Stromal cell of bone marrow (primary cell): ENCODE measurements around the gene FAM83B.
"Not testable (repeated sequence)": the region's sequence is repeated elsewhere in the genome, so short reads cannot be mapped to it uniquely, and the experiment has no call there.

Experiments used
- DNase-seq: peaks from one replicate; pipeline ENCODE4 v3.0.0-alpha.2; 2012; ENCODE audit warnings: low read depth

Gene FAM83B, protein sequence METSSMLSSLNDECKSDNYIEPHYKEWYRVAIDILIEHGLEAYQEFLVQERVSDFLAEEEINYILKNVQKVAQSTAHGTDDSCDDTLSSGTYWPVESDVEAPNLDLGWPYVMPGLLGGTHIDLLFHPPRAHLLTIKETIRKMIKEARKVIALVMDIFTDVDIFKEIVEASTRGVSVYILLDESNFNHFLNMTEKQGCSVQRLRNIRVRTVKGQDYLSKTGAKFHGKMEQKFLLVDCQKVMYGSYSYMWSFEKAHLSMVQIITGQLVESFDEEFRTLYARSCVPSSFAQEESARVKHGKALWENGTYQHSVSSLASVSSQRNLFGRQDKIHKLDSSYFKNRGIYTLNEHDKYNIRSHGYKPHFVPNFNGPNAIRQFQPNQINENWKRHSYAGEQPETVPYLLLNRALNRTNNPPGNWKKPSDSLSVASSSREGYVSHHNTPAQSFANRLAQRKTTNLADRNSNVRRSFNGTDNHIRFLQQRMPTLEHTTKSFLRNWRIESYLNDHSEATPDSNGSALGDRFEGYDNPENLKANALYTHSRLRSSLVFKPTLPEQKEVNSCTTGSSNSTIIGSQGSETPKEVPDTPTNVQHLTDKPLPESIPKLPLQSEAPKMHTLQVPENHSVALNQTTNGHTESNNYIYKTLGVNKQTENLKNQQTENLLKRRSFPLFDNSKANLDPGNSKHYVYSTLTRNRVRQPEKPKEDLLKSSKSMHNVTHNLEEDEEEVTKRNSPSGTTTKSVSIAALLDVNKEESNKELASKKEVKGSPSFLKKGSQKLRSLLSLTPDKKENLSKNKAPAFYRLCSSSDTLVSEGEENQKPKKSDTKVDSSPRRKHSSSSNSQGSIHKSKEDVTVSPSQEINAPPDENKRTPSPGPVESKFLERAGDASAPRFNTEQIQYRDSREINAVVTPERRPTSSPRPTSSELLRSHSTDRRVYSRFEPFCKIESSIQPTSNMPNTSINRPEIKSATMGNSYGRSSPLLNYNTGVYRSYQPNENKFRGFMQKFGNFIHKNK

DNA sequence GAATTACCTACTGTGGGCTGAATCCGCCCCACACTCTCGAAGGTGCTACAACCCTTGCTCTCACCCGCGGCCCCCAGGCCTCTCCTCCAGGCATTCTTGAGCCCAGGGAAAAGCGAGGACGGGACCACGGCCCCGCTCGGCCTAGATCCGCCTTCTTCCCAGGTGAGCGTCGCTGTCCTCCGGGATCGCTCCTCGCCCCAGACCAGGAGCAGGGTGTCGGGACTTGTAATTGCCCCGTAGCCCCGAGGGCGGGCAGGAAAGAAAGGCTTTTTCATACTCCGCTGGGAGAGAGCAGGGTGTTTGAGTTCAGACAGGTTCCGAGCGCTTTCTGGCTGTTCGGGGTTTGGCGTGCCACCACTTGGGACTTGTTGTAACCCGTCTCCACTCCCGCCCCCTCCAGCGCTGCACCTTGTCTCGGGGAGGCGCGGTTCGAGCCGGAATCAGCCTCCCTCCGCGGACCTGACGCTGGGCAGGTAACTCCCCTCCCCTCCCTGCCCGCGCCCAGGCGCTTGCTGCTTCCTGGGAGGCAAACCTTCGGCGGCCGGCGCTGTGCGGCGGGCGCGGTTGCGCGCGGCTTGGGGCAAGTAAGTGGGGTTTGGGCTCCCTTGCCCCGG is at the start of gene FAM83B:
TSS of gene FAM83B (plus strand) at position 529 of the 614 bp plus-strand sequence. CDS start 23,476 bp downstream, outside the sequence.
- DNase-seq: no peak

DNA sequence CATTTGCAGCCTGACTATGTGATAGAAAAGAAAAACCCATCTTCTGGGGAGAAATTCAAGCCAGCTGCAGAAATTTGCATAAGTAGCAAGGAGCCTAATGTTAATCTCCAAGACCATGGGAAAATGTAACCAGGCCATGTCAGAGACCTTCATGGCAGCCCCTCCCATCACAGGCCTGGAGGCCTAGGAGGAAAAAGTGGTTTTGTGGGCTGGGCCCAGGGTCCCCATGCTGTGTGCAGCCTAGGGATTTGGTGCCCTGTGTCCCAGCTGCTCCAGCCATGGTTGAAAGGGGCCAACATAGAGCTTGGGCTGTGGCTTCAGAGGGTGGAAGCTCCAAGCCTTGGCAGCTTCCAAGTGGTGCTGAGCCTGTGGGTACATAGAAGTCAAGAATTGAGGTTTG is 49.7 kb upstream of the FAM83B start:
- not testable (repeated sequence) for DNase-seq

DNA sequence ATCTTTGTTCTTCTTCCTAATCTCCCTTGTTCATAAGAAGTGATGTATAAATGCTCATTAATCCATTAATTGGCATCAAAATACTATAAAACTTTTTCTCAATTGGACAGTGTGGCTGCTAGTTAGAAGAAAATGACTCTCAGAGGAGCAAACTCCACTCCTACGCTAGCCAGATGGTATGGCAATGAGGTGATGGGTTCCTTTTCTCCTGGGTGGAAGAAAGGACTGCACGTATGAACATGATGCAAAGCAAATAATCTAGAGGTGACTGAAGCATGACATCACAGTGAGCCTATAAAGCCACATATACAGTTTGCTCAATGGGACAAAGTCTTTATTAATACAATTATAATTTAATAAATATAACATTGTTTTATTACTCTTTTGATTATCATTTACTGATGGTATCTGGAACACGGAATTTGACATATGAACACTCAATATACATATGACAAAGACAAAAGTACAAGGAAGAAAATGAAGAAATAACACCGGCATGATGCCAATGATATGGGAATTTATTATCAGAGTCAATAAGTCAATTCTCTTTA is 46.4 kb upstream of the FAM83B start:
- DNase-seq: no peak

DNA sequence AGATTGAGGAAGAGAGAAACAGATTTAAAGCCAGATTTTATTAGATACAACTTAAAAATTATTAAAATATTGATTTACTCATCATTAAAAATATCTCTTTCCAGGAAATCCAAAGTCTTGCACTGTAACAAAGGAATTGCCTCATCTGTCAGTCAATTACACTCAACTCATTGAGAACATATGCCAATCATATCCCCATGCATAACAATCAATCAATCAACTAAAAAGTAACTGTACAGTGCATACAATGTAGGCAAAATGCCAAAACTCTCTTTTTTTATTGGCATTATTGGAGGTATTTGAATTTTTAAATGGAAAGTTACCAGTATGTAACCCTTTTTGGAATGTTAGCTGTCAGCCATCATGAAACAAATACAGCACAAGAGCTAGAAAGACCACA is 45.3 kb upstream of the FAM83B start:
- no peak for DNase-seq

DNA sequence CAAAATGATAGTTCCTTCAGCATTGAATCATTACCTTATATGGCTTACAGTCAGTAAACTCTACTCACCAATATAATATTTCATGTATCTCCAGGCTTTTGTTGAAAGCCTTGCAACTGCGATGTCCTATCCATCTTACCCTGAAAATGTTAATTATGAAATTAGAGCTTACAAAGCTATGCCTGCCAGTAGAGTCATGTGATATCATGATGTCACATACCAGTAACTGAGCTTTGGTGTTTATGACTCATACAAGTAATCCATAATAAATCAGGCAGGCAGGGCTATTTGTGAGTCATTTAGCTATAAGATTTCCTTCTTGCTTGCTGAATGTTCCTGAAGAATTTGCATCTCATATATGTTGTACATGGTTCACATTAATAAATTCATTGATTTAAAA is 44.9 kb upstream of the FAM83B start:
- peak; percentile 72 for DNase-seq

DNA sequence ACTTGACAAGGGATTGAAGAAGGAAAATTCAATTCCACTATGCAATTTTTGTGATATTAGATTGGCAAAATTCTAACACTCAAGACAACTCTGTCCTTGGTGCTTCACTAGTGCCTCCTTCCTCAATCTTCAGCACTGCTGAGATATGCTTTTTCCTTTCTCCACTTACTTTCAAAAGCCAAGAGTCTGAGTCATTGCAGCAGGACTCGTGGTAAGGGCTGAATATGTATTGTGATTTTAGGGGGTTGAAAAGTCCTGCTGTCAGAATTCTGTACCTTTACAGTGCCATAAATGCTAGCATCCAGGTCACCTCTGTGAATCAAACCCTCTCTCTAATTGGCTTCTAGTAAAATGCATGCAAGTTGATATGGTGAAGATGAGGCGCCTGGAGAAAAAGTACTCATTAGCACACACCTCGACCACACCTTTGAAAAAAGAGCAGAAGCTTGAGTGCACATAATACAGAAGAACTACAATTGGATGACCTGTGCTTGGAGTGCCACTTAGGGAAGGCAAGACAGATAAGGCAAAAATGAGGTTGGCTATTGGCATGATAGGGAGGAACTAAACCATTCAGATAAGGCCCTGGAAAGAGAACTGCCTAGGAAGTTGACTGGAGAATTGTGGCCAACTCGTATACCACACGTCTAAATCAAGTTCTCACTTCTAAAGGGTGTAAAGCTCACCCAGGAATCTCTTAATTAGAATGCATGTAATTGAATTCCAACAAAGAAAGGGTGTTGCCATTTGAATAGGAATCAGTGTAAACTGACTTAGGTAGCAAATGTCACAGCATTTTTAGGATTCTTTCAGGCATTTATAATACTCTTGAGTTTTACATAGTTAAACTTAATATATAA is 43.6 kb upstream of the FAM83B start:
- peak; percentile 54 for DNase-seq

DNA sequence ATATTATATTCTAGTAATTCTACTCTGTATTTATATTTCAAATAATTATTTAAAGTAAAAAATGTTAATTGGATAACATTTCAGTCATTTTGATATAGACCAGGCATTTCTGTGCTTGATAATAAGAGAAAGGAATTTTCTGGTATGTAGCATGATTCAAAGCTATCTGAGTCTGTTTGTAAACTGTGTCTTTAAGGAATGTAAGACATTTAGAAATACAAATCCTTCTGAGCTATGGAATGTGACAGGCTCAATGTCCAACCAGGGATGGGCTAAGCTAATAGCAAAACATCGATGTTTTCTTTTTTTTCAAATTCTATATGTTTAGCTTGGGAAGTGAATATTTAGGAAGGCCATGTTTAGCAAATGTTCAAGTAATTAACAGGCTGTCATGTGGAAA is 41.5 kb upstream of the FAM83B start:
- DNase-seq: no peak

DNA sequence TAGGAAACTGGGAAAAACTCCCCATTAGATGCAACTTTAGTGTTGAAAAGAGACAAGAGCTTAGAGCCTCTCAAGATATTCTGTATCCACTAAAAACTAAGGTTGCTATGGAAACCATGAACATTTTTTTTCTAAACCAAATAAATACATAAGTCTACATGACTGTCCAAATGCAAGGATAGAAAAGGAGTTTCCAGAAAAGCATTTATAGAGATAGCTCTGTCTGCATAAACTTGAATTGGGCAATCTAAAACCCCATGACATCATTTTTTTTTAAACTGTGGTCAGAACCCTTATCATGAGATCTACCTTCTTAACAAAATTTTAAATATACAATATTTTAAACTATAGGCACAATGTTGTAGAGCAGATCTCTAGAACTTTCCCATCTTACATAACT is 36.4 kb upstream of the FAM83B start:
- DNase-seq: no peak

DNA sequence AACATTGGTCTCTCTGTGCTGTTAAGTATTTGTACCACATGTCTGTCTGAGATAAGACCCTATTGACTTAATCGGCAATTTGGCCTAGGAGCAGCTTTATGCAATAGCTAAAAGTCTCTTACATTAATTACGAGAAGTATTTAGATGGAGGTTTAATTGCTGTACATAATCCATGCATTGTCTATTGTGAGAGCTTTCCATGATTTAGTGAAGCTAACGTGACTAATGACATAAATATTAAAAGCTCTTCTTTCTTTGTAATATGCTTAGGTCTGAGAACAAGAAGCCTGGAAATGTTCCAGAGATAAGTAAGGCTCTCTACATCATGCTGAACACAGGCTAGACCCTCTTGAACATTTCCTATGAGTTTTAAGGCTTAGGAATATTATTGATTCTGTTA is 32.7 kb upstream of the FAM83B start:
- no peak for DNase-seq

DNA sequence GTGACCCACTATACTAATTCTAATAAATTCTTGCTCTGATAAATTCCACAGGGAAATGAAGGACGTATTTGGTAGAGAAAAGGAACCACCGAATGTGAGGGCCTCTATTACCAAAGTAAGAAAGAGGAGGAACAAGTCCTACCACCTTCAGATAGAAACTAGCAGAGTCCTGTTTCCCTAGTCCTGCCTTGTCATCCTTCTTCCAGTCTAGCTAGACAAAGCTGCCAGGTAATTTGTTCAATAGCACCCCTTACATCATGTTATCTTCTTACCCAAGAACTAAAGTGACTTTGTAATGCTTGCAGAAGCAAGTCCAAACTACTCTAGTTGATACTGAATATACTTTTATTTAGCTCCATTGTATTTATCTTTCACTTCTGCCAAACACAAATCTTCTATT is 29.3 kb upstream of the FAM83B start:
- no peak for DNase-seq

DNA sequence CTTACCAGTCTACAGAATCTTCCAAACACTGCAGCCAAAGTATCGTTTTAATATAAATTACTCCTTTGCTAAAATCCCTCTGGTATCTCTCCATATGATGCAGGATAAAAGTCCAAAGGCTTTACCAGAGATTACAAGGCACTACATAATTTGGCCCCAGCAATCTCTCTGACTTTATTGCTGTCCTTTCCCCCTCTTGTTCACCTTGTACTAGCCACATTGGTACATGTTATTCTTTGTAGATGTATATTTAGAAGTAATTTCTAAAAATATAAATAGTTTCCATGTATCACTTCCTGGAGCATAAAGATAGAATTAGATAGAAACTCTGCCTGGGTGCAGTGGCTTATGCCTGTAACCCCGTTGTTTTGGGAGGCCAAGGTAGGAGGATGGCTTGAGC is 28.7 kb upstream of the FAM83B start:
- no peak for DNase-seq

DNA sequence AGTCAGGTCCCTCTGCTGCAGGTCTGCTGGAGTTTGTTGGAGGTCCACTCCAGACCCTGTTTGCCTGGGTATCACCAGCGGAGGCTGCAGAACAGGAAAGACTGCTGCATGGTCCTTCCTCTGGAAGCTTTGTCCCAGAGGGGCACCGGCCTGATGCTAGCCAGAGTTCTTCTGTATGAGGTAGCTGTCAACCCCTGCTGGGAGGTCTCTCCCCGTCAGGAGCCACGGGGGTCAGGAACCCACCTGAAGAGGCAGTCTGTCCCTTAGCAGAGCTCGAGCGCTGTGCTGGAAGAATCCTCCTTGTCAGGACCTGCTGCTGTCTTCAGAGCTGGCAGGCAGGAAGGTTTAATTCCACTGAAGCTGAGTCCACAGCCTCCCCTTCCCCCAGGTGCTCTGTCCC is 22.3 kb upstream of the FAM83B start:
- not testable (repeated sequence) for DNase-seq

DNA sequence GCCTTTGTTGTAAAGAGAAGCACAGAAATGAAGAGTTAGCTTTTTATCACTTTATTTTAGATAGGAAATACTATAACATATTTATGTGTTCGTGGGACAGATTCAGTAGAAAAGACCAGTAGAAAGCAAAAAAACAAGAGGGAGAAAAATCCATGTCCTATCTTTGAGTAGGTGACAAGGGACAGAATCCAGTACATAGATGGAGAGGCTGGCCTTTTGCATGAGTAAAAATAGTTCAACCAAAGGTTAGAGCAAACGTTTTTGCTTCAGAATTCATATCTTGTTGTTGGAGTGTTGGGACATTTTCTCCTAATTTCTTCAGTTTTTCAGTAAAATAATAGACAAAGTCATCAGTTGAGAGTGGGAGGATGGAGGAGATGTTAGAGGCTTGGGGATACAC is 19.6 kb upstream of the FAM83B start:
- DNase-seq: no peak

DNA sequence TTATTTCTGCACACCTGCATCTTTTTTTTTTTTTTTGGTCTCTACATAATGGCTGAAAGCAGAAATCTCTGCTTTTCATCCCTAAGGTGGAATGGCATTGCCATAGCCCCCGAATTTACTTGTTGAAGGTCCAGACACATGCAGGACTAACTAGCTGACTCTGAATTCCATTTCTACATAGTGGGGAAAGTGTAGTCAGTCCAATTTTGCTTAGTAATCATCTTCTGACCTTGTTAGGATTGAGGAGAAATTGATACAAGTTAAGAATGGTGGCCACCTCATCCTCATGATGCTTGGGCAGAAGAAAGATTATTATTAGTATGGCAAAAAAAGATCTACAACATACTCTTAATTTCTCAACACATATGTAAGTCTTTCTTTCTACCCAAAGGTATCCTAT is 16.4 kb upstream of the FAM83B start:
- no peak for DNase-seq

DNA sequence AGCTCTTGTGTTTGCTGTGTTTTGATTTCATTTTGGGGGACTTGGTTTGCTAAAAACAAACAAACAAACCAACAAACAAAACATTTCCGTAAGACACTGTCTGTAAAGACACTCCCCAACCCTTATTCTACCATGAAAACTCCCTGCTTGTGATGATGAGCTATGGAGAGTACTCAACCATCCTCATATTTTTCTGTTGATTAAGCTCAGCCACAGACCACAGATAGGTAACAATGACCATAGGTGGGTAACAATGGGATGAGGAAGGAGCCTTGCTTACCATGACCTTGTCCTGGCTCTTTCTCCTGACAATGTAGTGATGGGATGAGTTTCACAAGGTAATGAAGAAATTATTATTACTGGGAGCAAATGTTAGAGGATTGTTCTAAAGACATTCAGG is 11.4 kb upstream of the FAM83B start:
- DNase-seq: no peak

DNA sequence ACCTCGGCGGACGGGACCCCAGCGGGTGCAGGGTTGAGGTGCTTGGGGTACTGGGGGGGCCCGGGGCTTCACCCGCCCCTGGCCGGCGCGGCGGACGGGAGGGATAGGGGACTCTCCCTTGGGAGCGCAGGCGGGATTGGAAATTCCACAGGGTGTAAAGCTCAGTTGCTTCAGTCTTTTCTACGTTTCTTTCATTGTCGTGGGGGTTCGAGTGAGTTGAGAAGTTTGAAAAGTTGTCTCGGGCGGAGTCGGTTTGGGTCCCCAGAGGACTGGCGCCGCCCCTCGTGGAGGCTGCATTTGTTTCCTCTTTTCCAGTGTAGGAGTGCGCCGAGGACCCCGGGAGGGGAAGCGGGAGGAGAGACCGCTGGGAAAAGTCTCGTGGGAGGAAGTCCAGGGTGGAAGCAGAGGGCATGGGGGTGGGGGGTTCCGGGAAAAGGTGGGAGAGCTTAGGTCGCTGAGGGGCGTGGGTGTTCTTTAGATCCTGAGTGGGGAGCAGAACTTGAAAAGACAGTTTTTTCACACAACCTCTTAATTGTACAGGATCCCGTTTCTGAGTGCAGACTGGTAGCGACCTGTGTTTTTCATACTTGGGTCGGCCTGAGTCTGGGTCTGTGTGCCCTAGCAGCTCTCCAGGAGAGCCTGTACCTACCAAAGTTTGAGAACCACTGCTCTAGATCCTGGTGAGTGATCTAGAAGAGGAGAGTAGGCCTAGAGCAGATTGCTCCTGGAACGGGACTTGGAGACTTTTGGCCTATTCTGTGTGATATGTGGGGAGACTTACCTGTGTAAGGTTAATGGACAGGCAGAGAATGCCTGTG is 495 bp downstream of the FAM83B start:
- DNase-seq: no peak

DNA sequence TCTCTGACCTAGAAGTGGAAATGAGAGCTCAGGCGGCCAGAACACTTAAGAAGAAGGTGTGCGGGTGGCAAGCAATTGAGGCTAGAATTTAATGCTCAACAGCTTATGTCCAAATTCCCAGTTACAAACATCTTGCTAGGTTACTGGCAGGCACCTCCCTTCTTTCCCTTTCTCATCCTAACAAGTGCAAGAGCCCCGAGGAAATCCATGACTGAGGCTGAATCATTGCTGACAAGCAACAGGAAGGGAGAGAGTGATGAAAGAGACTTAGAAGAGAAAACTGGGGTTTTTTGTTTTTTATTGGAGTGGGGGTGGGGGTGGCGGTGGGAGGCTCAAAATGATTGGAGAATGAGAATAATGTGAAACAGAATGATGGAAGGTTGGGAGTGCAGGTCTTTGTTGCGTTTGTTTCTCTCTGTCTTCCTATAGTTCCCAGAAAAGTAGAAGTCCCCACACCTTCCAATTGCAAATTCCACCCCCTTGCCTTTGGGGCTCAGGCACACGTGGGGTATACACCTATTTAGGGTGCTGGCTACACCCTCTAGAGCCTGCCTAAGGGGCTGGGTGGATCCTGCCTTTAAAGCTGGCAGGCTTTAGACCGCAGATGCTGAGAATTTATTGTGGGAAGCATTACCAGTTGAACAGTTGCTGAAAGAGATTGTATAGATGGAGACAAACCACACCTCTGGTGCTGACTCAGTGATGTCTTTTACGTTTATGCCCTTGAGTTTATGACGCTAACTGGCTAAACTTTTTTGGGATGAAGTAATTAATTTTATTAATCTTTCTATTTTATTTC is 1.4 kb downstream of the FAM83B start:
- peak; percentile 25 for DNase-seq

DNA sequence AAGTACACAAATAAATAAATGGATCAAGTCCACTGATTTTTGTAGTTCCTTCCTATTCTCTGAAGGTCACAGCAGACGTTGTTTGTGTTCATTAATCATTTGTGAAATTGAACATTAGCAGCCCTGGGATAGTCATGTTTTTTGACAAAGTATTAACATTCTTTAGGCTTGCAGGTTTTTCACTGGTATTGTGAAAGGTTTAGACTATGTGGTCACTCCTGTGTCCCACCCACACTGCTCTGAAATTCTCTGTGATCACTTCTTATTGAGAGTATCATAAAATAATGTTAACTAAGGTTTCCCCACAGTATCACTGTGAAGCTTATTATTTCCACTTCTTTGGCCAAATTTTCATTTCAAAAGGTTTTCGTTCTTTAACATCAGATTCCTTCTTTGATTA is 3.5 kb downstream of the FAM83B start:
- DNase-seq: no peak

DNA sequence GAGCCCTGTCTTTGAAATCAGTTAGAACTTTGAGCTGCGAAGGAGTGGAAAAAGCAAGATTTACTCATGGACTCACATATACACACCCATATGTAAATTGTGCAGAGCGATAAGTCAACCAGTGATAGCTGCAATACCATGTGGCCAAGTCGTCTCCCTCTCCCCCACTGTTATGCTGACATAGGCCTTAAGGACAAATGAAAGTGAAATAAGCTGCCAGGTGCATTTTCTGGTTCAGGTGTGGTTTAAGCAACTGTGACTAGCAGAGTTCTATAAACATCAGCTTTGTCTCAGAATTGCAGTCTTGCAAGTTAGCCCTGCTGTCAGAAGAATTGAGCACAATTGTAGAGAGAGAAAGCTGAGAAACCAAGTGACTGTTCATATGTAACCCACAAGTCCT is 9.6 kb downstream of the FAM83B start:
- DNase-seq: no peak

DNA sequence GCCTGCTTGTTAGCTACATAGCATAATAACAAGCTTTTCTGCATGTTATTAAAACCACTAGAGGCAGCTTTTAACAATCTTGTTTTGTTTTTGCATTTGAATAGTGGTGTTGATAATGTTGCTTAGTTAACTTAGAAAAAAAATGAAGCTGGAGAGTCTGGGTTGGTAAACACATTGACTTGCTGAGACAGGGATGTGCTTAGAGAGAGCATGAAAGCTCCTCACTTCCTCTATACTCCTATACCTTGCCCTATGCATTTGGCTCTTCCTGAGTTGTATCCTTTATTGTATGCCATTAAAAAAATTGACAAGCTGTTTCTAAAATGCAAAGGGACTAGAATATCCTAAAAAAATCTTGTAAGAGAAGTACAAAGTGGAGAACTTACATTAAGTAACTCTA is 13.6 kb downstream of the FAM83B start:
- DNase-seq: no peak
